Parathyroid adenoma (tissue), 2 donors: ENCODE results near the gene C1orf74.

Source experiments
- H2AFZ ChIP-seq: fragments of 300-600 bp; sonication (generic); one replicate; pipeline ENCODE4 v1.7.0; 2017; ENCODE audit warnings: antibody characterized with exemption, mild to moderate bottlenecking
- H3K27ac ChIP-seq: fragments of 300-600 bp; sonication (generic); one replicate; pipeline ENCODE4 v1.7.0; 2017
- H3K27me3 ChIP-seq: fragments of 300-600 bp; sonication (generic); one replicate; pipeline ENCODE4 v1.7.0; 2017; ENCODE audit warnings: low read length; ENCODE audit not compliant: control insufficient read depth, insufficient read depth
- H3K36me3 ChIP-seq: fragments of 300-600 bp; sonication (generic); one replicate; pipeline ENCODE4 v1.7.0; 2017; ENCODE audit warnings: low read length; ENCODE audit not compliant: control insufficient read depth, insufficient read depth
- H3K4me1 ChIP-seq: fragments of 300-600 bp; sonication (generic); one replicate; pipeline ENCODE4 v1.7.0; 2017; ENCODE audit warnings: control low read depth
- H3K4me2 ChIP-seq: fragments of 300-600 bp; sonication (generic); one replicate; pipeline ENCODE4 v1.7.0; 2017; ENCODE audit warnings: low read length
- H3K4me3 ChIP-seq: fragments of 300-600 bp; sonication (generic); one replicate; pipeline ENCODE4 v1.7.0; 2017; ENCODE audit warnings: low read depth, low read length
- H3K79me2 ChIP-seq: fragments of 300-600 bp; sonication (generic); one replicate; pipeline ENCODE4 v1.7.0; 2017; ENCODE audit warnings: control low read depth
- H3K9ac ChIP-seq: fragments of 300-600 bp; sonication (generic); one replicate; pipeline ENCODE4 v1.7.0; 2017; ENCODE audit warnings: mild to moderate bottlenecking
- H3K9me3 ChIP-seq: fragments of 300-600 bp; sonication (generic); one replicate; pipeline ENCODE4 v1.7.0; 2017; ENCODE audit warnings: low read length; ENCODE audit not compliant: control insufficient read depth
- CTCF ChIP-seq: fragments of 300-600 bp; sonication (generic); IDR thresholded peaks from one replicate; pipeline ENCODE4 v1.7.0; 2017; ENCODE audit warnings: antibody characterized with exemption, mild to moderate bottlenecking
- donor health status: primary hyperparathyroidism.

C1orf74 gene

GRCh38 chr1:209785592-209785991 is 1.2 kb upstream of the C1orf74 start:
- Histone ChIP-seq H3K9ac (no peak overlapping the region), H3K4me1 (no peaks in the 10 kb centered on the region), H2AFZ (no peak overlapping the region), H3K4me3 (no peak overlapping the region), H3K27me3 (no peaks in the 10 kb centered on the region), H3K79me2 (no peaks in the 10 kb centered on the region), H3K36me3 (no peaks in the 10 kb centered on the region), H3K9me3 (no peaks in the 10 kb centered on the region), H3K27ac (no peak overlapping the region), H3K4me2 (no peak overlapping the region)
- no peak for TF ChIP-seq CTCF

DNA sequence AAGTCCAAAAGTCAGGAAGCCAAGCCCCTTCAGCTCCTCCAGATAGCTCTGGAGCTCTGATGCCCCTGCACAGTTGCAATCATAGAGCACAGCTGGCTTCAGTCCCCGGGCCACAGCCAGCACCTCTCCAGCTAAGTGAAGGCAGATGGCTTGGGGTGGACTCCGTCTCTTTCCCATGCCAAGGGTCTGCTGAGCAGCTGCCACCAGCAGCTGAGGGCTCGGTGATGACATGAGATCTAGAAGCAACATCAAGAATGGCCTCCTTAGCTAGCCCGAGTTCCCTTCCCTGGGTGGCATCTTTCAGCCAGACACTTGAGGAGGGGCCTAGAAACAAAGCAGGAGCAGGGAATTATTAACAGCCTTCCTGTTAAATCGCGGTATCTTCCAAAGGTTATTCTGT is 973 bp downstream of the C1orf74 start:
- Histone ChIP-seq H3K9ac (no peak overlapping the region), H2AFZ (no peak overlapping the region), H3K79me2 (no peaks in the 10 kb centered on the region), H3K27ac (no peak overlapping the region), H3K4me2 (no peak overlapping the region), H3K36me3 (no peaks in the 10 kb centered on the region), H3K9me3 (no peaks in the 10 kb centered on the region), H3K27me3 (no peaks in the 10 kb centered on the region), H3K4me3 (no peak overlapping the region), H3K4me1 (no peaks in the 10 kb centered on the region)
- TF ChIP-seq CTCF = no peak

DNA sequence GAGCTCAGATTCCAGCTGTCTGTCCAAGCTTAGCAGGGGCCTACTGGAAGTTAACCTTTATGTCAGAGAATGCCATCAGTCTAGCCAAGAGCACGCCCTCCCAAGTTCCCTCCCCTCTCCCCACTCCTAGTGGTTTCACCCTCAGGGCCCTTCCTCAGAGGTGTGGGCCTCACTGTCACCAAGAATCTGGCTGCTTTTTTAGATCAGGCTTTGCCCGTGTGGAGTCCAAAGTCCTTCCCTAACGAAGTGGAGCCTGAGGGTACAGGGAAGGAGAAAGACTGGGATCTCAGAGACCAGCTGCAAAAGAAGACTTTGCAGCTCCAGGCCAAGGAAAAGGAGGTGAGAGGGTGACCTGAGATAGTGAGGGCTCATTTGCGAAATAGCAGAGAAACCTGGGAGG is 4.1 kb downstream of the C1orf74 start:
- no peaks in the 10 kb centered on the region for H3K36me3 ChIP-seq
- H3K27me3 ChIP-seq = no peaks in the 10 kb centered on the region
- H3K9ac ChIP-seq = no peak overlapping the region
- no peak overlapping the region for H3K27ac ChIP-seq
- H3K4me2 ChIP-seq = no peak overlapping the region
- H3K4me3 ChIP-seq = no peak overlapping the region
- no peaks in the 10 kb centered on the region for H3K4me1 ChIP-seq
- H3K79me2 ChIP-seq = no peaks in the 10 kb centered on the region
- no peaks in the 10 kb centered on the region for H3K9me3 ChIP-seq
- no peak overlapping the region for H2AFZ ChIP-seq
- TF ChIP-seq CTCF = no peak

DNA sequence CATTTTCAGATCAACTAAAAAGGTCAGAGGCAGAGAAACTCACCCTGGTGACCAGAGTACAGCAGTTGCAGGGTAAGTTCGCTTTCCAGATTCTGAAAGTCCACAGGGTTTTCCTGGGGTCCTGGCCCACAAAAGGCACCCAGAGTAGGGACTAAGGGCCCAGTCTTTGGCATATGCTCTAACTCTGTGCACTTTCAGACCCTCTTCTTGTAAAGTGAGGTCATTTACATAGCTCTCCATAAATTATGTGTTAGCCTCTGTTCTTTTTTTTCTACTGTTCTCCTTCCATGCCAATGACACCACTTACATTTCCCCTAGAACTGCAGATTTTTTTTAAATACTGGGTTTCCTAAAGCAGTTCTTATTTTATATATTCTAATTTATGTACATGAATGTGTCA is 6.3 kb downstream of the C1orf74 start:
- no peaks in the 10 kb centered on the region for H3K36me3 ChIP-seq
- no peak for TF ChIP-seq CTCF
- H3K4me2 ChIP-seq = no peak overlapping the region
- H3K4me1 ChIP-seq = no peaks in the 10 kb centered on the region
- H3K79me2 ChIP-seq = no peaks in the 10 kb centered on the region
- no peak overlapping the region for H3K27ac ChIP-seq
- no peak overlapping the region for H3K9ac ChIP-seq
- no peaks in the 10 kb centered on the region for H3K27me3 ChIP-seq
- H2AFZ ChIP-seq = no peak overlapping the region
- no peaks in the 10 kb centered on the region for H3K9me3 ChIP-seq
- H3K4me3 ChIP-seq = no peak overlapping the region

DNA sequence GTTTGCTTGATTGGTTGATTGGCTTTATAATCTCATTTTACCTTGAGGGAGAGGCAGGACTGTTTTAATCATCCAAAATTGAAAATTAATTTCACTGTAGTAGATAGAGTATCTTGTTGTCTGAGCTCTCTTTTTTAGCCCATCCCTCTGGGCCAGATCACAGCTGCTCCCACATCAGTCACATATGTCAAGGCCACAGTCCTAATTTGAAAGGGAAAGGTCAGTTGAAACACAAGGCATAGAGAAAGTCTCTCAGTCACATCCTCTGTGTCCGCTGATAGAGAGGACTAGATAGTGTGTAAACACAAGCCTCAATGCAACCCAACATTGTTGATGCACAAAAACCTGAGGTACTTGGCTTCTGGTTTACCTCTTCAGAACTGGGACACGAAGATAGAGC is 6.8 kb downstream of the C1orf74 start:
- Histone ChIP-seq H3K27ac (no peak overlapping the region), H3K36me3 (no peaks in the 10 kb centered on the region)
- no peak for TF ChIP-seq CTCF

More for the DNA sequence above, 6.8 kb downstream of the C1orf74 start:
- Histone ChIP-seq H2AFZ (no peak overlapping the region), H3K9me3 (no peaks in the 10 kb centered on the region), H3K79me2 (no peaks in the 10 kb centered on the region), H3K4me2 (no peak overlapping the region), H3K4me1 (no peaks in the 10 kb centered on the region), H3K4me3 (no peak overlapping the region), H3K27me3 (no peaks in the 10 kb centered on the region), H3K9ac (no peak overlapping the region)
